GM20000 (cell line): ENCODE results near the gene LRBA.

Experiments used
- DNase-seq: peaks from one replicate; pipeline ENCODE4 v3.0.0; 2012; ENCODE audit warnings: low spot score
- TF ChIP-seq, protein P1 (sequence below): IDR thresholded peaks from 2 replicates; pipeline ENCODE4 v1.5.1; 2012; ENCODE audit warnings: mild to moderate bottlenecking, control low read depth; ENCODE audit errors: extremely low read depth, missing control alignments

Gene LRBA

DNA sequence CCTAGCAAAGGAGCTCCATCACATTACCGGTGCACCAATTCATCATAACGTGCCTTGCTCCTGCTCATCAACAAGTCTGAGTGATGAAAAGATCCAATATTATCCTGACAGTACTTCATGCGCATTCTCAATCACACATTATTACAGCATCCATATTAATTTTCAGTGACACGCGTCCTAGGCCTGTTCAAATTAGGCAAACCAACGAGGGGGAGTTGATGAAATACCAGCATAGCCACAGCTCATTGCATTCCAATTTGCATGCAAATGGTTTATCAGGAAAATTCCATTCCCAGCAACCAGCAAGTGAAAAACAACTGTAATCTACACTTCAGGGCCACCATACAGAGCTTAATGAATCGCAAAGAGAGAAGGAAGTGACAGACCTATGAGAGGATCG lies 699.9 kb downstream of the LRBA start:
- TF ChIP-seq, protein P1, sequence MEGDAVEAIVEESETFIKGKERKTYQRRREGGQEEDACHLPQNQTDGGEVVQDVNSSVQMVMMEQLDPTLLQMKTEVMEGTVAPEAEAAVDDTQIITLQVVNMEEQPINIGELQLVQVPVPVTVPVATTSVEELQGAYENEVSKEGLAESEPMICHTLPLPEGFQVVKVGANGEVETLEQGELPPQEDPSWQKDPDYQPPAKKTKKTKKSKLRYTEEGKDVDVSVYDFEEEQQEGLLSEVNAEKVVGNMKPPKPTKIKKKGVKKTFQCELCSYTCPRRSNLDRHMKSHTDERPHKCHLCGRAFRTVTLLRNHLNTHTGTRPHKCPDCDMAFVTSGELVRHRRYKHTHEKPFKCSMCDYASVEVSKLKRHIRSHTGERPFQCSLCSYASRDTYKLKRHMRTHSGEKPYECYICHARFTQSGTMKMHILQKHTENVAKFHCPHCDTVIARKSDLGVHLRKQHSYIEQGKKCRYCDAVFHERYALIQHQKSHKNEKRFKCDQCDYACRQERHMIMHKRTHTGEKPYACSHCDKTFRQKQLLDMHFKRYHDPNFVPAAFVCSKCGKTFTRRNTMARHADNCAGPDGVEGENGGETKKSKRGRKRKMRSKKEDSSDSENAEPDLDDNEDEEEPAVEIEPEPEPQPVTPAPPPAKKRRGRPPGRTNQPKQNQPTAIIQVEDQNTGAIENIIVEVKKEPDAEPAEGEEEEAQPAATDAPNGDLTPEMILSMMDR: no peak

GRCh38 chr4:150314031-150314430 lies 701.1 kb downstream of the LRBA start:
- no peak for DNase-seq
- TF ChIP-seq, protein P1: no peak

More for the DNA sequence above, 699.9 kb downstream of the LRBA start:
- DNase-seq: no peak

GRCh38 chr4:150310159-150310895 lies 704.8 kb downstream of the LRBA start:
- TF ChIP-seq, protein P1: no peak
- DNase-seq: no peak

- DNase-seq: no peak
- TF ChIP-seq, protein P1: no peak
These were observed 706.1 kb downstream of the LRBA start for GRCh38 chr4:150308824-150309472.

- DNase-seq: no peak
- TF ChIP-seq, protein P1: no peak
These were observed 708.4 kb downstream of the LRBA start for GRCh38 chr4:150306719-150307118.

DNA sequence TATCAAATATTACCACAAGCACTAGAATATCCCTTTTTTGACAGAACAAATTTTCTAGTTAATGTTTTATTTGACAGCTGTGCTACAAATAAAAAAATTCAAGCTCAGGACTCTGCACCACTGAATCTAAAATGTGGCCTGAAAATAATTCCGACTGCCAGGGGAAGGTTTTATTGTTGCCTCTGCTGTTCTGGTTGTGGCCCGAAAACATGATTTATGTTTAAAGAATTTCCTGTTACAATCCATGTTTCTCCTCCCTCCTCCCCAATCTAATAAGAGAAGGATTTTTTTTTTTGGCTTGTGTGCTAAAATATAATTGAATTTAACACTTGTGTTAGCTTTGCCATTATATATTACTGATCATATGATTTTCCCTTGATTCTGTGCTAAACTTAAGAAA lies 709.1 kb downstream of the LRBA start:
- TF ChIP-seq, protein P1: no peak
- no peak for DNase-seq

DNA sequence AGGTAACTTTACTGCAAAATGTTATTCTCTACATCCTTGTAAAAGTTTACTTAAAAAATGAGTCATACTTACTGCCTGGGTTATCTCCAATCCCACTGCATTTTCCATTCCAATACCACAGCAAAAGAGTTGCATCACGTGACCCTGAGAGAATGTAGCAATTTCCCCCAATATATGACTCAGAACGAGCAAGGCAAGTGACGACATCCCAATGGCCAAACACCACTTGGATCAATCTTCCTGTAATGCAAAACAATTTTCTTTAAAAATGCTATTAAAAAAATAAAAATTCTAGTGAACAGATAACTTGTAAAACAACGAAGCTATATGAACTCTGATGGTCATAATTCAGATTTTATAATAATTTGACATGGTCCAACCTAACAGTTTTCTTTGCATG lies 712.5 kb downstream of the LRBA start:
- TF ChIP-seq, protein P1: no peak
- no peak for DNase-seq
